ENCODE measurements around the gene TRIM17.

- TF ChIP-seq, protein P1, sequence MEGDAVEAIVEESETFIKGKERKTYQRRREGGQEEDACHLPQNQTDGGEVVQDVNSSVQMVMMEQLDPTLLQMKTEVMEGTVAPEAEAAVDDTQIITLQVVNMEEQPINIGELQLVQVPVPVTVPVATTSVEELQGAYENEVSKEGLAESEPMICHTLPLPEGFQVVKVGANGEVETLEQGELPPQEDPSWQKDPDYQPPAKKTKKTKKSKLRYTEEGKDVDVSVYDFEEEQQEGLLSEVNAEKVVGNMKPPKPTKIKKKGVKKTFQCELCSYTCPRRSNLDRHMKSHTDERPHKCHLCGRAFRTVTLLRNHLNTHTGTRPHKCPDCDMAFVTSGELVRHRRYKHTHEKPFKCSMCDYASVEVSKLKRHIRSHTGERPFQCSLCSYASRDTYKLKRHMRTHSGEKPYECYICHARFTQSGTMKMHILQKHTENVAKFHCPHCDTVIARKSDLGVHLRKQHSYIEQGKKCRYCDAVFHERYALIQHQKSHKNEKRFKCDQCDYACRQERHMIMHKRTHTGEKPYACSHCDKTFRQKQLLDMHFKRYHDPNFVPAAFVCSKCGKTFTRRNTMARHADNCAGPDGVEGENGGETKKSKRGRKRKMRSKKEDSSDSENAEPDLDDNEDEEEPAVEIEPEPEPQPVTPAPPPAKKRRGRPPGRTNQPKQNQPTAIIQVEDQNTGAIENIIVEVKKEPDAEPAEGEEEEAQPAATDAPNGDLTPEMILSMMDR (IDR thresholded peaks at IDR 0.05; ENCODE audit: borderline replicate concordance, extremely low read depth, low read length, poor library complexity, severe bottlenecking) = no peak
- TF ChIP-seq EZH2 (IDR thresholded peaks at IDR 0.05; ENCODE audit: borderline replicate concordance, low read depth, low read length, severe bottlenecking) = no peak
Measured at GRCh38 chr1:228465141-228465540, 48.5 kb upstream of the TRIM17 start.
